A673 (cell line): ENCODE data around the gene TOPAZ1.

Experiments used
- CTCF ChIP-seq: fragments of 300-800, 200-600 bp; sonication (generic); conservative IDR thresholded peaks from 2 replicates; pipeline ENCODE4 v1.5.1; 2017; ENCODE audit warnings: low read depth, mild to moderate bottlenecking, antibody characterized with exemption, low read length, moderate library complexity, mixed read lengths
- EZH2 ChIP-seq: fragments of 200-600 bp; sonication (generic); IDR thresholded peaks from 2 replicates; pipeline ENCODE4 v1.6.1; 2017; ENCODE audit warnings: borderline replicate concordance, low read depth, mild to moderate bottlenecking, mixed read lengths, antibody characterized with exemption, low read length; ENCODE audit not compliant: poor library complexity, severe bottlenecking

GRCh38 chr3:44365952-44366351 lies 124.3 kb downstream of the TOPAZ1 start:
- TF ChIP-seq CTCF, result no peak
- TF ChIP-seq EZH2, result no peak
